Central memory CD4-positive, alpha-beta T cell (primary cell): Measurements from ENCODE around the gene UVSSA.
"Not testable (repeated sequence)": the region's sequence is repeated elsewhere in the genome, so short reads cannot be mapped to it uniquely, and the experiment has no call there.

Experiments
- DNase-seq: peaks from one replicate; pipeline ENCODE4 v3.0.0; 2022

Gene UVSSA

GRCh38 chr4:1378559-1379231 lies 31.7 kb downstream of the UVSSA start:
- no peak for DNase-seq

- no peak for DNase-seq
Measured at GRCh38 chr4:1379351-1379781, 32.4 kb downstream of the UVSSA start.

GRCh38 chr4:1379801-1380331 lies 32.9 kb downstream of the UVSSA start:
- DNase-seq, result no peak

GRCh38 chr4:1380368-1381151 lies 33.6 kb downstream of the UVSSA start:
- DNase-seq, result no peak

DNA sequence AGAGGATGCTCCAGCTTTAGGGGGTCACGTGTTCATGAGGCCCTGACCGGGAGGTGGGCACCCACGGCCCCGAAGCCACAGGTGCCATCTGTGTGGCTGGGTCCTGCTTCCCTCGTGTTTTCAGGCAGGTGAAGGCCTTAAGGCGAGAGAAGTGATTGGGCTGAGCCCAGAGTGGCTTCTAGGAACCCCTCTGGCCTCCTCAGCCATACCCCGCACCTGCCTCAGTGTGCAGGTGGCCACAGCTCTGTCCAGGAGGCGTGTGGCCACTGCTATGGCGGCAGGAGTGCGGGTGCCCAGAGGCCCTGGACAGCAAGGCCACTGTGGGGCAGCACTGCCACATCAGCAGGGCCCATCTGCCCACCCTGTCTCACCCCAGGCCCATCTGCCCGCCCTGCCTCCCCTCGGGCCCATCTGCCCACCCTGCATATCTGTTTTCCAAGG lies 34.2 kb downstream of the UVSSA start:
- no peak for DNase-seq

DNA sequence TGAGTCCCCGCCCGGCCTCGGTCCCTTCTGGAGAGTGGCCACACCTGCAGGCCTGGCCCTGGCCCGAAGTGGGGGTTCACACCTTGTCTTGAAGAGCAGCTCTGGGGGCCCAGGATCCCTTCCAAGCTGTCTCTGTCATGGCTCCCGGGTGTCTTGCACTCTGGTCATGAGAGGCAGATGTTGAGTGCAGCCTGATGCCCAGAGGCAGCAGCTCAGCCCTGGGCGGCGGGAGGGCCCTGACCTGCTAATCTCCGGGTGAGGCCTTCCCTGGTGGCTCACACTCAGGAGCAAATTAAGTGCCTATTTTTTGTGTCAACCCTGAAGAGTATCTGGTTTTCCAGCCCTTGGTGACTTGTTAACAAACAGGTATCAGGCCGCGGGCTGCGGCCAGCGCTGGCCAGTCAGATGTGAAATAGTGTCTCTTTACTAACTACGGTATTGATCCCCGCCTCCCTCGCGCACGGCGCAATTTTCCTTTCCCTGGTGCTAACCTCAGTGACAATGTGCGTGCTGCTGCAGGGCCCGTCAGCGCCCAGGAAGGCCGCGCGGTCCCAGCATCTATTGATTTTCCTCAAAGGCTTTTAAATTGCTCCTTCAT lies 35.0 kb downstream of the UVSSA start:
- no peak for DNase-seq

DNA sequence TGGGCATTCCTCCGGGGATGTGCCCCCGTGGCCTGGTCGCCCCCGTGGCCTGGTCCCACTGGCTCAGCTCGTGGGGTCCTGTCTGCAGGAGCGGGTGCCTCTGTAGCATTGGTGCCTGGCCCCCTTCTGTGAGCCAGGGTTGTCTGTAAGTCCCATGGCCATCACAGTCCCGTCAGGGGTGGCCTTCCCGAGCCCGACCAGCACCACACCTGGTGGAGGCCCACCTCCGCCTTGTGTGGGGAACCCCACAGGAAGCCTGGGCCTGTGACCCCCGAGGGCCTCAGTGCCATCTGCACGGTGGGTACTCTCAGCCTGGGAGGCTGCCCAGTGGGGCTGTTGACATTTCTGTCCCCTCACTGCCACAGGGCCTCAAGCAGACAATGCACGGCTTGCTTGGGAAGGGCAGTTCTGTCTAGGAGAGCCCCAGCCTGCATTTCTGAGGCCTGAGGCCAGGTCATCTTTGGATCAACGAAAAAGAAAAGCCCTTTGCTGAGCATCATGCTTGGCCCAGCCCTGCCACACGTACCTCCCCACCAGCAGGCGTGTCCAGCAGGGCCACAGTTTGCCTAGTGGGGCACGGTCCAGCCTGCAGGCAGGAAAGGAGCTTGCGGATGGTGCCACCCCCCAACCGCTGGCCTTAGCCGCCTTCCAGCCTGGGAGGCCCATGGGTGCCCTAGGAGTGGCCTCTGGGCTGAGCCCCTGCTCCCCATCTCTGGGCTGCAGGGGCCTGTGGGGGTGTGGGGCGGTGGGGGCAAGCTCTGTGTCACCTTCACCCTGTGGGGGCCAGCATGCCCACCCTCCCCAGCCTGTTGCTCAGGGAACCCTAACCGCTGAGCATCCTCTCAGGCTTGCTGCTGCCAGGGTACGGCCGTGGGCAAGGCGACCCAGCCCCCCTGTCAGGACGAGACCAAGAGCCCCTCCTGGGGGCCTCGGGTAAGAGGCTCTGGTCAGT lies 36.0 kb downstream of the UVSSA start:
- DNase-seq, result no peak

GRCh38 chr4:1383728-1384591 lies 37.0 kb downstream of the UVSSA start:
- DNase-seq, result no peak

- DNase-seq, result no peak
Measured at GRCh38 chr4:1384675-1385372, 37.8 kb downstream of the UVSSA start.

DNA sequence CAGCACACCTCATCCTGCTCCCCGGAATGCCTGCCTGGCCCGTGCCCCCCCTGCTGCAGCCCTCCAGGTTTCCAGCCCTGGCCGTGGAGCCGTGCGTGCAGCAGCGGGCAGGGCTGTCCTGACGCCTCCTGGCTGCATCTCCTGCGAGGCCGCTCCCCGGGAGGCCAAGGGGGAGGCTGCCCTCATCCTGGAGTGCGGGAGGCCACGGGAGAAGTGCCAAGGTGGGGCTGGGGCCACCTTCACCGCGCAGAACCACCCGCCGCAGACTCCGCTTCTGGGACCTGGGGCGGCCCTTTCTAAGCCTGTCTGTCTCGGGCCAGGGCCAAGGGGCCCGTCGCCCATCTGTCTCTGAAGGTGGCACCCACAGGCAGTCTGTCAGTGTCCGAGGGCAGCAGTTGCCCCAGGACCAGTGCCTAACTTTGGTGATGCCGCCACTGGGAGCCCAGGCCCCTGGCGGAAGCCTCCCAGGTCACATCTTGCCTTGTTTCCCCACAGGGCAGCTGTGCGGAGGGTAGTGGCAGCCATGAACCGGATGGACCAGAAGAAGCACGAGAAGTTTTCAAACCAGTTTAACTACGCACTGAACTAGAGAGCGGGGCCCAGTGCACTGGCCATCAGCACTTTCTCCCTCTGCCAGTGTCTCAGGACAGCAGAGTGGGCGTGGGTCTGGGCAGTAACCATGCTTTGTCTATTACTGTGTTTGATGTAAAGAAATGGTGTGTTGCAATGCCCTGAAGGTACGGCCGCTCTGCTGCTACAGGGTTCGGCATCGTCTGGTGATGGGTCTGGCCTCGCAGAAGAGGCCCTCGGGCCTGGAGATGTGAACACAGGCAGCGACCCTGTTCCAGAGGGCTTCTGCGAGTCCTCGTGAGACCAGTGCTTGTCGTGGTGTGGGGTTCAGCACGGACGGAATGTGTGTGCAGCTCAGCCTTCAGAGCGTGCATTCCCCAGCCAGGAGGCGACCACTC lies 38.6 kb downstream of the UVSSA start:
- DNase-seq, result no peak

DNA sequence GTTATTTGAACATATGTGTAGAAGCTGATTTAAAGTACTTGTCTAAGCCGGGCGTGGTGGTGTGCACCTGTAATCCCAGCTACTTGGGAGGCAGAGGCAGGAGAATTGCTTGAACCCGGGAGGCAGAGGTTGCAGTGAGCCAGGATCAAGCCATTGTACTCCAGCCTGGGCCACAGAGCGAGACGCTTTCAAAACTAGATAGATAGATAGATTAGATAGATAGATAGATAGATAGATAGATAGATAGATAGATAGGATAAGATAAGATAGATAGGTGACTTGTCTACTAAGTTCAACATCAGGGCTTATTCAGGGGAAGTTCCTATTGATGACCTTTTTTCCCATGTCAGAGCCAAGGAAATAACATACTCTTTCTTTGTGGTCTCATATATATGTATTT lies 46.4 kb downstream of the UVSSA start:
- not testable (repeated sequence) for DNase-seq

DNA sequence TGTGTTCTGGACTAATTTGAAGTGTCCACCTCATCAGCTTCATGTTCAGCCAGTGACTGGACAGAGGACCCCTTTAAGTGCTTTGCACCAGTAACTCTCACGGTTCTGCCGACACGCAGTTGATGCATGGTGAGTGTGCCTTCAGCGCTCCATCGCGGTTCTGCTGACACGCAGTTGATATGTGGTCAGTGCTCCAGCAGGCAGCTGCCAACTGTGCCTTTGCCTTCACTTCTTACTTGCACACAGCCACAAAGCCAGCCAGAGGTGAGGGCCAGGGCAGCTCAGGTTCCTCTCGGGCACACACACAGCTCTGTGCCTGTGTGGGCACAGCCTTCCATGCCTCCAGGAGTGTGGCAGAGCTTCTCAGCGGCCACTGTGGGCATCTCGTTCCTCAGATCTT lies 46.9 kb downstream of the UVSSA start:
- no peak for DNase-seq

GRCh38 chr4:1394554-1395388 lies 47.8 kb downstream of the UVSSA start:
- DNase-seq, result not testable (repeated sequence)

DNA sequence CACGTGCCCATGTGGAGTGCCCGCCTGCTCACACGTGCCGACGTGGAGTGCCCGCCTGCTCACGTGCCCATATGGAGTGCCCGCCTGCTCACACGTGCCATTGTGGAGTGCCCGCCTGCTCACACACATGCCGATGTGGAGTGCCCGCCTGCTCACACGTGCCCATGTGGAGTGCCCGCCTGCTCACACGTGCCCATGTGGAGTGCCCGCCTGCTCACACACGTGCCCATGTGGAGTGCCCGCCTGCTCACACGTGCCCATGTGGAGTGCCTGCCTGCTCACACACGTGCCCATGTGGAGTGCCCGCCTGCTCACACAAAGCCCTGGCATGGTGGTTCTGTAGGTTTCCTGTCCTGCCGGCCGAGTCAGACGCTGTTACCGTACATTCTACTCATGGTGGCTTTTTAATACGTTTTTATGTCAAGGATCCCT lies 48.4 kb downstream of the UVSSA start:
- not testable (repeated sequence) for DNase-seq

DNA sequence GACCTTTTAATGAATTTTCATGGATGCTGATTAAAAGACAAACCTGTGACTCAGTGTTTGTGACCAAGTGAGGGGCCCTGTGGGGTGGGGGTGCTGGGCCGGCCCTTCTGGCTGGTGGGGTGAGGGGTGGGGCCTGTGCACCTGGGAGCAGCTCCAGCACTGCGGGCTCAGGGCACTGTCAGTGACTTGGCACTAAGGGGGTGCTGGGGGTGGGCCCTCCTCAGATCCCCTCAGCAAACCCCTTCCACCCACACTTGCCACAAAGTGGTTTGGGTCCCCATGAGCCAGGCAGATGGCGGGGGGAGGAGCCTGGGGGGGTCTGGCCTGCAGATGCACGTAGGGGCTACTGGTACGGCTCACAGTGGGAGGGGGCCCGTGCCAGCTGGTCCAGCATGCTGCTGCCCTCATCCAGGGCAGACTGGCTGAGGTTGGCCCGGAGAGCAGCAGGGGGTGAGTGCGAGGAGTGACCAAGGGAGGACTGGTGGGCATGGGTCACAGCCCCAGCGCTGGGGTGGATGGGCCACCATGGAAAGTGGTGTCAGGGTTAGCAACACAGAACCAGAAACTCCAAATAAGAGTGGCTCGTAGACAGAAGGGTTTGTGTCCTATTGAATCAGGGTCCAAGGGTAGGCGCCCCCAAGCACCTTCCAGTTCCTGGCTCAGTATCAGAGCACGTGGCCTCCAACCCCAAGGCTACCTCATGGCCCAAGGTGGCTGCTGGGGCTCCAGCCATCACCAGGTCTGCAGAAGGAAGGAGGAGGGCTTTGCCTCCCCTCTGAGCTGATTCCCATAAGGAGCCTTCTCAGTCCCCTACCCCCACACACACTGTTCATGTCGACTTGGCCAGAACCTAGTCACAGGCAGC lies 49.2 kb downstream of the UVSSA start:
- DNase-seq, result no peak

DNA sequence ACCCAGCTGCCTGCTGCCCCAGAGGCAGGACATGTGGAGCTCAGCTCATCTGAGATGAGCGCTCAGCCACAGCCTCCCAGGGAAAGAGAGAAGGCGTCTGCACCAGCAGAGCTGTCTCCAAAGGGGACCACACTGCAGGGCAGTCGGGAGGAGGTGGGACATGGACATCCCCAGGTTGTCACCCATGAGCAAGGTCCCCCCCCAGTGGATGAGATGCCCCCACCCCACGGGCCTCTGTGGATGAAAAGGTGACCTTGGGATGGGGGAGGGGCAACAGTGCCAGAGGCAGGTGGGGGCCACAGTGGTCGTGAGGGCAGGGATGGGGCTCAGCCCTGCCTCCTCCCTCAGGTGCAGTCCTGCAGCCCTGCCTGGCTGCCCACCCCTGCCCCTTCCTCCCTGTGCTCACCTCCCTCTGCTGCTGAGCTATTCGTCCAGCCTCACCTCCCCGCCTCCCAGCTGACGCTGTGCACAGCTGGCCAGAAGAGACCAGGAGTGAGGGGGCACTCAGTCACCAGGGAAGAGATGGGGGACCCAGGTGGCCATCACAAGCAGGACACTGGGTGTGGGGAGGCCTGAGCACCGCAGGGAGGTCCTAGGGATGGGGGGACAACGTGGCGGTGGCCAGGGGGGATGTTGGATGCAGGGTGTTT lies 49.9 kb downstream of the UVSSA start:
- DNase-seq, result no peak
